ENCODE measurements around the gene SPOCK1. TPM values are rescaled to one million over a fixed set of nuclear protein-coding genes. Genes with fewer than 3 reads are reported as not detected.

SPOCK1 gene
- total RNA-seq = 35.1 and 97.0 TPM in 2 replicates

GRCh38 chr5:137498736-137499505, at the start of gene SPOCK1:
Gene SPOCK1 (minus strand): TSS chr5:137499326.

Other genes starting within 250 kb of the SPOCK1 start
- 3.4 and 5.1 TPM in 2 replicates for gene KLHL3, start 236.8 kb upstream of the SPOCK1 start, total RNA-seq

Measured in pericardium fibroblast (primary cell).